ENCODE data around the gene SGTA. TPM values are rescaled to one million over a fixed set of nuclear protein-coding genes. Genes with fewer than 3 reads are reported as not detected.

Gene SGTA
- total and polyA plus RNA-seq, 9 of the 15 experiments (the other 6 are each of a cell fraction or from before 2014, with no cell fraction given): 1.4 to 110 (median 49.9) TPM

GRCh38 chr19:2761309-2761677, 21.8 kb downstream of the SGTA start:
- H3K79me2 ChIP-seq (ENCODE audit: control insufficient read depth, insufficient read depth, low read length): no peaks in the 10 kb centered on the region
- ATAC-seq (no peak), FAIRE-seq (no peak), DNase-seq (ENCODE audit: extremely low read depth in 1 of 4, low spot score in 3 of 4) (no peak)
- BruUV-seq (replicated peaks): no TSS peak
- H3K27ac ChIP-seq (ENCODE audit: extremely low read depth, low read depth, low read length): no peak overlapping the region
- no peaks in the 10 kb centered on the region for H4K20me1 ChIP-seq (replicated peaks; ENCODE audit: control insufficient read depth, insufficient read depth, low read length)
- intact Hi-C loops (cut with micrococcal nuclease) (no loop called here), in situ Hi-C loops (cut with MboI) (no loop called here)
- ChIA-PET CTCF (ENCODE audit: low intra/inter-chr PET ratio) (no interaction called here), POLR2A (no interaction called here)
- peaks cover 93% of the 10 kb centered on the region; the same call in 2 of the 3 replicates for H3K36me3 ChIP-seq (ENCODE audit: control insufficient read depth, insufficient read depth, low read length)
- H3K9me1 ChIP-seq (ENCODE audit: control insufficient read depth, insufficient read depth, low read length): no peaks in the 10 kb centered on the region
- no peak overlapping the region for H3K4me2 ChIP-seq (ENCODE audit: insufficient read depth, low read length)
- TF ChIP-seq TFAP4 (CRISPR knock-in tag; IDR thresholded peaks at IDR 0.05; ENCODE audit: borderline replicate concordance) (no peak), BCL6 (CRISPR knock-in tag; IDR thresholded peaks at IDR 0.05) (no peak), MBD1 (CRISPR knock-in tag; IDR thresholded peaks at IDR 0.05) (no peak), C11orf30 (IDR thresholded peaks at IDR 0.05; ENCODE audit: low read depth) (no peak), SMARCA4 (IDR thresholded peaks at IDR 0.05) (no peak), MTA1 (IDR thresholded peaks at IDR 0.05; ENCODE audit: borderline replicate concordance) (no peak), ZNF561 (CRISPR knock-in tag; conservative IDR thresholded peaks at IDR 0.05) (no peak), ZNF780A (CRISPR knock-in tag; IDR thresholded peaks at IDR 0.05) (no peak), SLC30A9 (CRISPR knock-in tag; IDR thresholded peaks at IDR 0.05) (no peak), ZKSCAN1 (IDR thresholded peaks at IDR 0.05; ENCODE audit: low read depth, low read length) (no peak), ZNF324 (CRISPR knock-in tag; IDR thresholded peaks at IDR 0.05) (no peak), ZC3H11A (IDR thresholded peaks at IDR 0.05; ENCODE audit: low read depth, low read length) (no peak), KDM4B (IDR thresholded peaks at IDR 0.05; ENCODE audit: borderline replicate concordance in 2 of 2, low read depth in 1 of 2) (no peak), ZNF232 (CRISPR knock-in tag; IDR thresholded peaks at IDR 0.05) (no peak), ZNF134 (CRISPR knock-in tag; conservative IDR thresholded peaks at IDR 0.05) (no peak), U2AF1 (optimal IDR thresholded peaks at IDR 0.05; ENCODE audit: low read depth, low read length) (no peak)
- TF ChIP-seq, protein P1, sequence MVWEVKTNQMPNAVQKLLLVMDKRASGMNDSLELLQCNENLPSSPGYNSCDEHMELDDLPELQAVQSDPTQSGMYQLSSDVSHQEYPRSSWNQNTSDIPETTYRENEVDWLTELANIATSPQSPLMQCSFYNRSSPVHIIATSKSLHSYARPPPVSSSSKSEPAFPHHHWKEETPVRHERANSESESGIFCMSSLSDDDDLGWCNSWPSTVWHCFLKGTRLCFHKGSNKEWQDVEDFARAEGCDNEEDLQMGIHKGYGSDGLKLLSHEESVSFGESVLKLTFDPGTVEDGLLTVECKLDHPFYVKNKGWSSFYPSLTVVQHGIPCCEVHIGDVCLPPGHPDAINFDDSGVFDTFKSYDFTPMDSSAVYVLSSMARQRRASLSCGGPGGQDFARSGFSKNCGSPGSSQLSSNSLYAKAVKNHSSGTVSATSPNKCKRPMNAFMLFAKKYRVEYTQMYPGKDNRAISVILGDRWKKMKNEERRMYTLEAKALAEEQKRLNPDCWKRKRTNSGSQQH (CRISPR knock-in tag; IDR thresholded peaks at IDR 0.05): no peak
- TF ChIP-seq, protein P2, sequence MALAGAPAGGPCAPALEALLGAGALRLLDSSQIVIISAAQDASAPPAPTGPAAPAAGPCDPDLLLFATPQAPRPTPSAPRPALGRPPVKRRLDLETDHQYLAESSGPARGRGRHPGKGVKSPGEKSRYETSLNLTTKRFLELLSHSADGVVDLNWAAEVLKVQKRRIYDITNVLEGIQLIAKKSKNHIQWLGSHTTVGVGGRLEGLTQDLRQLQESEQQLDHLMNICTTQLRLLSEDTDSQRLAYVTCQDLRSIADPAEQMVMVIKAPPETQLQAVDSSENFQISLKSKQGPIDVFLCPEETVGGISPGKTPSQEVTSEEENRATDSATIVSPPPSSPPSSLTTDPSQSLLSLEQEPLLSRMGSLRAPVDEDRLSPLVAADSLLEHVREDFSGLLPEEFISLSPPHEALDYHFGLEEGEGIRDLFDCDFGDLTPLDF (CRISPR knock-in tag; IDR thresholded peaks at IDR 0.05): no peak
- no peaks in the 10 kb centered on the region for H3K27me3 ChIP-seq (ENCODE audit: control insufficient read depth in 2 of 2, insufficient read depth in 2 of 2, low read length in 2 of 2)
- no peaks in the 10 kb centered on the region for H3K9me3 ChIP-seq (replicated peaks; ENCODE audit: control insufficient read depth, insufficient read depth, low read depth, low read length)
- WGBS (ENCODE audit: insufficient coverage, low coverage, missing lambda C conversion rate): 94% methylated on average over 12 of the region's 16 CpGs
- no peak overlapping the region for H2AFZ ChIP-seq (ENCODE audit: low read depth, low read length)
- no peak overlapping the region for H3K4me3 ChIP-seq
- peaks cover 0 to 11% of the 10 kb centered on the region in 2 experiments; a peak in 1 of 5 replicates for H3K4me1 ChIP-seq (replicated peaks in 1 of 2; ENCODE audit: control insufficient read depth in 2 of 2, insufficient read depth in 2 of 2, low read length in 2 of 2)
- no peak overlapping the region for H3K9ac ChIP-seq (ENCODE audit: insufficient read depth in 1 of 2, low read depth in 2 of 2, low read length in 2 of 2)

All from K562 (cell line).